HEK293 (cell line): ENCODE measurements around the gene PAX7.

Experiments
- CTCF ChIA-PET: fragments of 350-600 bp; formaldehyde crosslinking; extraction: SDS; loops from one replicate; lab custom pipeline; 2021; ENCODE audit warnings: antibody characterized with exemption; lab: Yijun Ruan, JAX
- POLR2A ChIA-PET: fragments of 300-600 bp; formaldehyde crosslinking; extraction: SDS; loops from one replicate; lab custom pipeline; 2020; ENCODE audit warnings: antibody characterized with exemption, inconsistent platforms; lab: Yijun Ruan, JAX
- H3K27ac ChIP-seq: fragments of 200-500 bp; sonication (Bioruptor generic); 2 replicates; pipeline ENCODE4 v1.5.1; 2014; ENCODE audit warnings: low read depth, low read length, control low read depth, inconsistent platforms; ENCODE audit errors: extremely low read depth
- H3K36me3 ChIP-seq, 2 experiments: fragments of 200-500 bp in 1 of 2; sonication (Bioruptor generic) in 1 of 2; 1 replicate in 1 of 2; 2 replicates in 1 of 2; pipeline ENCODE4 v1.5.1; 2014 to 2017; ENCODE audit warnings: inconsistent platforms in 2 of 2, low read length in 2 of 2; ENCODE audit not compliant: control insufficient read depth in 2 of 2, insufficient read depth in 1 of 2
- H3K4me1 ChIP-seq: fragments of 200-500 bp; sonication (Bioruptor generic); 2 replicates; pipeline ENCODE4 v1.5.1; 2014; ENCODE audit warnings: mild to moderate bottlenecking, low read length, inconsistent platforms; ENCODE audit not compliant: control insufficient read depth, insufficient read depth
- H3K4me3 ChIP-seq: 2 replicates; pipeline ENCODE4 v1.5.1; 2011; ENCODE audit warnings: low read depth, mild to moderate bottlenecking, control low read depth, low read length, moderate library complexity
- H3K9me3 ChIP-seq: fragments of 200-500 bp; sonication (Bioruptor generic); 2 replicates; pipeline ENCODE4 v1.5.1; 2014; ENCODE audit warnings: low read depth, low read length, inconsistent platforms; ENCODE audit not compliant: control insufficient read depth, insufficient read depth
- HOXA7 ChIP-seq: sonication (generic); formaldehyde crosslinking; IDR thresholded peaks from 2 replicates; pipeline ENCODE4 v1.8.1; 2022; ENCODE audit warnings: missing genetic modification reagents, borderline replicate concordance
- HOXC10 ChIP-seq: sonication (generic); formaldehyde crosslinking; IDR thresholded peaks from 2 replicates; pipeline ENCODE4 v1.8.1; 2023; ENCODE audit warnings: mild to moderate bottlenecking, missing genetic modification reagents
- KLF7 ChIP-seq: fragments of 450-650 bp; formaldehyde crosslinking; IDR thresholded peaks from 2 replicates; pipeline ENCODE4 v1.5.1; 2016; ENCODE audit warnings: missing biosample characterization, missing genetic modification characterization, borderline replicate concordance
- SCRT1 ChIP-seq: fragments of 450-650 bp; formaldehyde crosslinking; IDR thresholded peaks from 2 replicates; pipeline ENCODE4 v1.5.1; 2016; ENCODE audit warnings: missing biosample characterization, missing genetic modification characterization, borderline replicate concordance
- SP3 ChIP-seq: fragments of 450-650 bp; formaldehyde crosslinking; IDR thresholded peaks from 2 replicates; pipeline ENCODE4 v1.5.1; 2016; ENCODE audit warnings: missing biosample characterization, missing genetic modification characterization
- WT1 ChIP-seq: fragments of 450-650 bp; formaldehyde crosslinking; IDR thresholded peaks from 2 replicates; pipeline ENCODE4 v1.5.1; 2016; ENCODE audit warnings: missing biosample characterization, missing genetic modification characterization
- ZFP37 ChIP-seq: fragments of 450-650 bp; formaldehyde crosslinking; IDR thresholded peaks from 2 replicates; pipeline ENCODE4 v1.5.1; 2016; ENCODE audit warnings: missing biosample characterization, missing genetic modification characterization
- ZNF146 ChIP-seq: fragments of 450-650 bp; formaldehyde crosslinking; IDR thresholded peaks from 2 replicates; pipeline ENCODE4 v1.5.1; 2016; ENCODE audit warnings: missing biosample characterization, missing genetic modification characterization
- ZNF23 ChIP-seq: fragments of 450-650 bp; formaldehyde crosslinking; IDR thresholded peaks from 2 replicates; pipeline ENCODE4 v1.5.1; 2016; ENCODE audit warnings: missing biosample characterization, missing genetic modification characterization, borderline replicate concordance
- ZNF37A ChIP-seq: fragments of 450-650 bp; IDR thresholded peaks from 2 replicates; pipeline ENCODE4 v1.5.1; 2018; ENCODE audit warnings: missing biosample characterization, missing genetic modification characterization
- ZNF558 ChIP-seq: fragments of 450-650 bp; formaldehyde crosslinking; IDR thresholded peaks from 2 replicates; pipeline ENCODE4 v1.5.1; 2016; ENCODE audit warnings: missing biosample characterization, missing genetic modification characterization
- ZNF623 ChIP-seq: fragments of 450-650 bp; formaldehyde crosslinking; IDR thresholded peaks from 2 replicates; pipeline ENCODE4 v1.5.1; 2016; ENCODE audit warnings: missing biosample characterization, missing genetic modification characterization
- ZNF626 ChIP-seq: fragments of 450-650 bp; sonication (Bioruptor Pico); formaldehyde crosslinking; IDR thresholded peaks from 2 replicates; pipeline ENCODE4 v1.5.1; 2018; ENCODE audit warnings: missing biosample characterization, missing genetic modification characterization, inconsistent platforms
- ZNF629 ChIP-seq: fragments of 450-650 bp; formaldehyde crosslinking; IDR thresholded peaks from 2 replicates; pipeline ENCODE4 v1.5.1; 2017; ENCODE audit warnings: missing biosample characterization, missing genetic modification characterization
- ZNF677 ChIP-seq: fragments of 450-650 bp; IDR thresholded peaks from 2 replicates; pipeline ENCODE4 v1.5.0; 2018; ENCODE audit warnings: missing biosample characterization, mild to moderate bottlenecking, missing genetic modification characterization, moderate library complexity
- ZSCAN23 ChIP-seq: fragments of 450-650 bp; formaldehyde crosslinking; IDR thresholded peaks from 2 replicates; pipeline ENCODE4 v1.5.1; 2016; ENCODE audit warnings: missing biosample characterization, missing genetic modification characterization
- TF ChIP-seq, protein P1 (sequence below): fragments of 450-650 bp; formaldehyde crosslinking; IDR thresholded peaks from 2 replicates; pipeline ENCODE4 v1.5.1; 2016; ENCODE audit warnings: missing biosample characterization, missing genetic modification characterization
- TF ChIP-seq, protein P2 (sequence below): fragments of 450-650 bp; formaldehyde crosslinking; IDR thresholded peaks from 2 replicates; pipeline ENCODE4 v1.5.1; 2016; ENCODE audit warnings: missing biosample characterization, missing genetic modification characterization, borderline replicate concordance
- TF ChIP-seq, protein P3 (sequence below): fragments of 450-650 bp; formaldehyde crosslinking; IDR thresholded peaks from 2 replicates; pipeline ENCODE4 v1.5.1; 2016; ENCODE audit warnings: missing biosample characterization, missing genetic modification characterization
- TF ChIP-seq, protein P4 (sequence below): fragments of 450-650 bp; formaldehyde crosslinking; IDR thresholded peaks from 2 replicates; pipeline ENCODE4 v1.5.1; 2016; ENCODE audit warnings: missing biosample characterization, missing genetic modification characterization
- TF ChIP-seq, protein P5 (sequence below): fragments of 450-650 bp; formaldehyde crosslinking; IDR thresholded peaks from 2 replicates; pipeline ENCODE4 v1.5.1; 2017; ENCODE audit warnings: missing biosample characterization, mild to moderate bottlenecking, missing genetic modification characterization, moderate library complexity

Gene PAX7

DNA sequence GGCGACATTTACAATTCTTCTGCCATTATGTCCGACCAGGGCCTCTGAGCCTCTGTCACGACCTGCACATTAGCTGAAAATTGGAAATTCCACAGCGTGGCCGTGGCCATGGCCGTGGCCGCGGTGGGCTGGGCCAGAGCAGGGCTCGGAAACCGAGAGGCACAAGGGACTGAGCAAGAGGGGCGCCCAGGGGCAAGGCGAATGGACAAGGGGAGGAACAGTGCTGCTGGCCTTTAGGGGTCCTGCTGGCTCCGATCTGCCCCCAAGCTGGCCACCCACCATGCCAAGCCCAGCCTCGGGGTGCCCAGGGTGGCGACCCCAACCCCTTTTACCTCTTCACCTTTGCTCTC is 153.8 kb downstream of the PAX7 start:
- Histone ChIP-seq H3K27ac (no peak overlapping the region), H3K9me3 (no peaks in the 10 kb centered on the region), H3K36me3 (no peaks in the 10 kb centered on the region), H3K4me3 (no peak overlapping the region), H3K4me1 (no peaks in the 10 kb centered on the region)
- TF ChIP-seq, protein P1, sequence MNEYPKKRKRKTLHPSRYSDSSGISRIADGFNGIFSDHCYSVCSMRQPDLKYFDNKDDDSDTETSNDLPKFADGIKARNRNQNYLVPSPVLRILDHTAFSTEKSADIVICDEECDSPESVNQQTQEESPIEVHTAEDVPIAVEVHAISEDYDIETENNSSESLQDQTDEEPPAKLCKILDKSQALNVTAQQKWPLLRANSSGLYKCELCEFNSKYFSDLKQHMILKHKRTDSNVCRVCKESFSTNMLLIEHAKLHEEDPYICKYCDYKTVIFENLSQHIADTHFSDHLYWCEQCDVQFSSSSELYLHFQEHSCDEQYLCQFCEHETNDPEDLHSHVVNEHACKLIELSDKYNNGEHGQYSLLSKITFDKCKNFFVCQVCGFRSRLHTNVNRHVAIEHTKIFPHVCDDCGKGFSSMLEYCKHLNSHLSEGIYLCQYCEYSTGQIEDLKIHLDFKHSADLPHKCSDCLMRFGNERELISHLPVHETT (tag by site-specific recombination): no peak
- TF ChIP-seq ZNF23 (tag by site-specific recombination): no peak
- TF ChIP-seq, protein P2, sequence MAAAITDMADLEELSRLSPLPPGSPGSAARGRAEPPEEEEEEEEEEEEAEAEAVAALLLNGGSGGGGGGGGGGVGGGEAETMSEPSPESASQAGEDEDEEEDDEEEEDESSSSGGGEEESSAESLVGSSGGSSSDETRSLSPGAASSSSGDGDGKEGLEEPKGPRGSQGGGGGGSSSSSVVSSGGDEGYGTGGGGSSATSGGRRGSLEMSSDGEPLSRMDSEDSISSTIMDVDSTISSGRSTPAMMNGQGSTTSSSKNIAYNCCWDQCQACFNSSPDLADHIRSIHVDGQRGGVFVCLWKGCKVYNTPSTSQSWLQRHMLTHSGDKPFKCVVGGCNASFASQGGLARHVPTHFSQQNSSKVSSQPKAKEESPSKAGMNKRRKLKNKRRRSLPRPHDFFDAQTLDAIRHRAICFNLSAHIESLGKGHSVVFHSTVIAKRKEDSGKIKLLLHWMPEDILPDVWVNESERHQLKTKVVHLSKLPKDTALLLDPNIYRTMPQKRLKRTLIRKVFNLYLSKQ (tag by site-specific recombination): no peak
- ChIA-PET CTCF (no interaction called here), POLR2A (no interaction called here)

DNA sequence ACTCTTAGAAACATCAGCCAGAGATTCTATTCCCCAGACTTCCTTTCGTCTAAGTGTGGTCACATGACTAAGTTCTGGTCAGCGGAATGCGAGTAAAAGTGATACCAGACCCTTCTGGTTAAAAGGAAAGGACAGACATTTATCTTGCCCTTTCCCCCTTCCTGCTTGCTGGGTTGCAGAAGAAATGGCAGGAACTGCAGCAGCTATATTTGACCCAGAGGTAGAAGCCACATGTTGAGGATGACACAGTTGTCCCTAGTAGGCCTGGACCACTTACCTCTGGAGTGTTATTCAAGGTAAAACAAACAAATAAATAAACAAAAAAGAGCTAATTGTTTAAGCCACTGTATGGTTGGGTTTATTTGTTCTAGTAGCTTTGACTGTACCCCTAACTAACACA is 155.5 kb downstream of the PAX7 start:
- Histone ChIP-seq H3K36me3 (no peaks in the 10 kb centered on the region), H3K27ac (no peak overlapping the region), H3K4me1 (no peaks in the 10 kb centered on the region), H3K9me3 (no peaks in the 10 kb centered on the region), H3K4me3 (no peak overlapping the region)
- ChIA-PET POLR2A (no interaction called here), CTCF (interaction anchor here (1.5 kb wide), 1 partner anchor 189 kb away, joined by 6 read pairs; no protein-coding TSS in a partner anchor)
- TF ChIP-seq ZFP37: no peak
- TF ChIP-seq ZNF37A: no peak
- no peak for TF ChIP-seq KLF7 (tag by site-specific recombination)

DNA sequence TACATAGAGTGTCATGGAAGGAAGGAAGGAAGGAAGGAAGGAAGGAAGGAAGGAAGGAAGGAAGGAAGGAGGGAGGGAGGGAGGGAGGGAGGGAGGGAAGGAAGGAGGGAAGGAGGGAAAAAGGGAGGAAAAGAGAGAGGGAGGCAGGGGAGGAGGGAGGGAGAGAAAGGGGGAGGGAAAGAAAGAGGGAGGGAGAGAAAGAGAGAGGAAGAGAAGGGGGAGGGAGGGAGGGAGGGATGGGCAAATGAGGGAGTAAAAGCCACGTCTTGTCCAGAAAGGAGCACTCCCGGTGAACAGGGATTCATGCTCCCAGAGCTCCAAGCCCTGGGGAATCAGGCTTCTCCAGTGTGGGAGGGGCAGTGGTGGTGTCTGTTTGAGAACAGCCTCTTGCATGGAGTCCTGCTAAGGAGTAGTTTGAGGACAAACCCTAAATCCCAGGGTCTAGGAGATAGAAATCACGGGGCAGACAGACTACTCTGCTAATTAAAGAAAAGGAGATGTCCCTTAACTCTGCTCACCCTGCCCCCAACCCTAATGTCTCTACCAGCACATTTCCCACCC is 157.3 kb downstream of the PAX7 start:
- POLR2A ChIA-PET: no interaction called here
- Histone ChIP-seq H3K27ac (no peak overlapping the region), H3K36me3 (no peaks in the 10 kb centered on the region), H3K4me1 (no peaks in the 10 kb centered on the region), H3K9me3 (no peaks in the 10 kb centered on the region), H3K4me3 (no peak overlapping the region)
- CTCF ChIA-PET: no interaction called here
- TF ChIP-seq ZNF626 (tag by site-specific recombination) (no peak), ZNF558 (tag by site-specific recombination) (no peak), ZNF623 (tag by site-specific recombination) (no peak), HOXA7 (CRISPR knock-in tag) (no peak), SCRT1 (no peak), ZSCAN23 (tag by site-specific recombination) (no peak), HOXC10 (CRISPR knock-in tag) (no peak), ZNF629 (tag by site-specific recombination) (no peak), WT1 (tag by site-specific recombination) (no peak), SP3 (tag by site-specific recombination) (no peak), ZNF677 (tag by site-specific recombination) (no peak), ZNF146 (tag by site-specific recombination) (no peak)
- TF ChIP-seq, protein P3, sequence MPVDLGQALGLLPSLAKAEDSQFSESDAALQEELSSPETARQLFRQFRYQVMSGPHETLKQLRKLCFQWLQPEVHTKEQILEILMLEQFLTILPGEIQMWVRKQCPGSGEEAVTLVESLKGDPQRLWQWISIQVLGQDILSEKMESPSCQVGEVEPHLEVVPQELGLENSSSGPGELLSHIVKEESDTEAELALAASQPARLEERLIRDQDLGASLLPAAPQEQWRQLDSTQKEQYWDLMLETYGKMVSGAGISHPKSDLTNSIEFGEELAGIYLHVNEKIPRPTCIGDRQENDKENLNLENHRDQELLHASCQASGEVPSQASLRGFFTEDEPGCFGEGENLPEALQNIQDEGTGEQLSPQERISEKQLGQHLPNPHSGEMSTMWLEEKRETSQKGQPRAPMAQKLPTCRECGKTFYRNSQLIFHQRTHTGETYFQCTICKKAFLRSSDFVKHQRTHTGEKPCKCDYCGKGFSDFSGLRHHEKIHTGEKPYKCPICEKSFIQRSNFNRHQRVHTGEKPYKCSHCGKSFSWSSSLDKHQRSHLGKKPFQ (tag by site-specific recombination): no peak
- TF ChIP-seq, protein P4, sequence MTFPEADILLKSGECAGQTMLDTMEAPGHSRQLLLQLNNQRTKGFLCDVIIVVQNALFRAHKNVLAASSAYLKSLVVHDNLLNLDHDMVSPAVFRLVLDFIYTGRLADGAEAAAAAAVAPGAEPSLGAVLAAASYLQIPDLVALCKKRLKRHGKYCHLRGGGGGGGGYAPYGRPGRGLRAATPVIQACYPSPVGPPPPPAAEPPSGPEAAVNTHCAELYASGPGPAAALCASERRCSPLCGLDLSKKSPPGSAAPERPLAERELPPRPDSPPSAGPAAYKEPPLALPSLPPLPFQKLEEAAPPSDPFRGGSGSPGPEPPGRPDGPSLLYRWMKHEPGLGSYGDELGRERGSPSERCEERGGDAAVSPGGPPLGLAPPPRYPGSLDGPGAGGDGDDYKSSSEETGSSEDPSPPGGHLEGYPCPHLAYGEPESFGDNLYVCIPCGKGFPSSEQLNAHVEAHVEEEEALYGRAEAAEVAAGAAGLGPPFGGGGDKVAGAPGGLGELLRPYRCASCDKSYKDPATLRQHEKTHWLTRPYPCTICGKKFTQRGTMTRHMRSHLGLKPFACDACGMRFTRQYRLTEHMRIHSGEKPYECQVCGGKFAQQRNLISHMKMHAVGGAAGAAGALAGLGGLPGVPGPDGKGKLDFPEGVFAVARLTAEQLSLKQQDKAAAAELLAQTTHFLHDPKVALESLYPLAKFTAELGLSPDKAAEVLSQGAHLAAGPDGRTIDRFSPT (tag by site-specific recombination): no peak
- TF ChIP-seq, protein P5, sequence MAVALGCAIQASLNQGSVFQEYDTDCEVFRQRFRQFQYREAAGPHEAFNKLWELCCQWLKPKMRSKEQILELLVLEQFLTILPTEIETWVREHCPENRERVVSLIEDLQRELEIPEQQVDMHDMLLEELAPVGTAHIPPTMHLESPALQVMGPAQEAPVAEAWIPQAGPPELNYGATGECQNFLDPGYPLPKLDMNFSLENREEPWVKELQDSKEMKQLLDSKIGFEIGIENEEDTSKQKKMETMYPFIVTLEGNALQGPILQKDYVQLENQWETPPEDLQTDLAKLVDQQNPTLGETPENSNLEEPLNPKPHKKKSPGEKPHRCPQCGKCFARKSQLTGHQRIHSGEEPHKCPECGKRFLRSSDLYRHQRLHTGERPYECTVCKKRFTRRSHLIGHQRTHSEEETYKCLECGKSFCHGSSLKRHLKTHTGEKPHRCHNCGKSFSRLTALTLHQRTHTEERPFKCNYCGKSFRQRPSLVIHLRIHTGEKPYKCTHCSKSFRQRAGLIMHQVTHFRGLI: no peak
